Endothelial cell of umbilical vein (primary cell): ENCODE measurements around the gene ZNF714. TPM values are rescaled to one million over a fixed set of nuclear protein-coding genes. Genes with fewer than 3 reads are reported as not detected.

Experiments used
- BruUV-seq: library from RNA; stranded (reverse); fragments of 400-500 nt; replicated peaks from 2 replicates; lab custom pipeline; 2021; lab: Mats Ljungman, UMichigan
- CTCF ChIA-PET: fragments of 300-600, 350-600 bp; sonication (Branson Sonifier 250); formaldehyde crosslinking; loops from one replicate; lab custom pipeline; 2021; ENCODE audit warnings: antibody characterized with exemption, inconsistent platforms; lab: Charles Lee
- POLR2A ChIA-PET: fragments of 300-600, 350-600 bp; sonication (Branson Sonifier 250); formaldehyde crosslinking; loops from one replicate; lab custom pipeline; 2021; ENCODE audit warnings: antibody characterized with exemption, inconsistent platforms; lab: Charles Lee
- DNase-seq: peaks from one replicate; pipeline ENCODE4 v3.0.0-alpha.2; 2011; ENCODE audit warnings: low read depth, low spot score
- FAIRE-seq: peaks from 2 replicates; lab custom pipeline; 2011; peaks lifted over from hg19 to GRCh38; lab: Jason Lieb, UNC
- H2AFZ ChIP-seq: 2 replicates; pipeline ENCODE4 v1.6.0; 2012; ENCODE audit warnings: low read depth, low read length, control low read depth, inconsistent platforms
- H3K27ac ChIP-seq: 2 replicates; pipeline ENCODE4 v1.5.1; 2011; ENCODE audit warnings: low read depth, mild to moderate bottlenecking, control low read depth, low read length, moderate library complexity; ENCODE audit not compliant: insufficient read depth
- H3K27me3 ChIP-seq, 2 experiments: 2 replicates each; pipeline versions ENCODE4 v1.6.0 to v1.6.1; 2011; ENCODE audit warnings: low read length in 2 of 2, mixed read lengths in 1 of 2; ENCODE audit not compliant: control insufficient read depth in 2 of 2, insufficient read depth in 2 of 2
- H3K36me3 ChIP-seq, 2 experiments: 2 replicates in 1 of 2; 3 replicates in 1 of 2; pipeline ENCODE4 v1.5.1; 2011; ENCODE audit warnings: low read length in 2 of 2, mild to moderate bottlenecking in 1 of 2, moderate library complexity in 1 of 2; ENCODE audit not compliant: control insufficient read depth in 2 of 2, insufficient read depth in 2 of 2; ENCODE audit errors: extremely low read depth in 1 of 2
- H3K4me1 ChIP-seq: 3 replicates; pipeline ENCODE4 v1.5.1; 2011; ENCODE audit warnings: mild to moderate bottlenecking, low read length; ENCODE audit not compliant: control insufficient read depth, insufficient read depth; ENCODE audit errors: extremely low read depth
- H3K4me2 ChIP-seq: 2 replicates; pipeline ENCODE4 v1.6.1; 2011; ENCODE audit warnings: low read length, control low read depth, mixed read lengths; ENCODE audit not compliant: insufficient read depth
- H3K4me3 ChIP-seq, 3 experiments: fragments of 200-600 bp in 1 of 3; sonication (generic), shearing (Covaris generic) in 1 of 3; replicated peaks in 1 of 3; 2 replicates each; pipeline ENCODE4 v1.5.1; 2011 to 2016; ENCODE audit warnings: control low read depth in 3 of 3, low read length in 3 of 3, mild to moderate bottlenecking in 2 of 3, inconsistent platforms in 1 of 3, low read depth in 1 of 3, moderate library complexity in 1 of 3; ENCODE audit not compliant: insufficient read depth in 1 of 3
- H3K79me2 ChIP-seq: 2 replicates; pipeline ENCODE4 v1.6.0; 2012; ENCODE audit warnings: low read length, inconsistent platforms; ENCODE audit not compliant: control insufficient read depth, insufficient read depth
- H3K9ac ChIP-seq: replicated peaks from 2 replicates; pipeline ENCODE3; 2011; ENCODE audit warnings: low read length, control low read depth; ENCODE audit not compliant: insufficient read depth; ENCODE audit errors: extremely low read depth
- H3K9me1 ChIP-seq: replicated peaks from 3 replicates; pipeline ENCODE4 v1.6.0; 2011; ENCODE audit warnings: mild to moderate bottlenecking, low read length; ENCODE audit not compliant: control insufficient read depth, insufficient read depth; ENCODE audit errors: extremely low read depth
- H3K9me3 ChIP-seq: replicated peaks from 2 replicates; pipeline ENCODE4 v1.5.1; 2012; ENCODE audit warnings: low read length, inconsistent platforms; ENCODE audit not compliant: control insufficient read depth, insufficient read depth
- H4K20me1 ChIP-seq: replicated peaks from 2 replicates; pipeline ENCODE3; 2011; ENCODE audit warnings: mild to moderate bottlenecking, low read length; ENCODE audit not compliant: control insufficient read depth, insufficient read depth; ENCODE audit errors: extremely low read depth
- CTCF ChIP-seq, 2 donors: IDR thresholded peaks; 1 replicate in 1 of 2; 2 replicates in 1 of 2; pipeline ENCODE4 v1.5.1; 2011; ENCODE audit warnings: low read length in 2 of 2, mild to moderate bottlenecking in 2 of 2, moderate library complexity in 2 of 2, control low read depth in 1 of 2, inconsistent platforms in 1 of 2, low read depth in 1 of 2; ENCODE audit not compliant: insufficient read depth in 1 of 2; ENCODE audit errors: extremely low read depth in 1 of 2
- EZH2 ChIP-seq: IDR thresholded peaks from 2 replicates; pipeline ENCODE4 v1.6.1; 2012; ENCODE audit warnings: borderline replicate concordance, low read depth, mild to moderate bottlenecking, moderate library complexity, low read length, inconsistent platforms; ENCODE audit not compliant: severe bottlenecking
- GATA2 ChIP-seq: IDR thresholded peaks from 2 replicates; pipeline ENCODE4 v1.7.0; 2011; ENCODE audit warnings: low read depth, mild to moderate bottlenecking, moderate library complexity, mixed read lengths, low read length; ENCODE audit not compliant: insufficient read length, insufficient read depth
- JUN ChIP-seq: IDR thresholded peaks from 2 replicates; pipeline ENCODE4 v1.6.1; 2011; ENCODE audit warnings: borderline replicate concordance, low read depth; ENCODE audit not compliant: insufficient read length, insufficient read depth
- MAX ChIP-seq: IDR thresholded peaks from 2 replicates; pipeline ENCODE4 v1.6.1; 2011; ENCODE audit not compliant: insufficient read depth, insufficient read length
- MYC ChIP-seq: IDR thresholded peaks from one replicate; pipeline ENCODE4 v1.6.1; 2011; ENCODE audit warnings: mild to moderate bottlenecking, low read depth, low read length
- POLR2A ChIP-seq: IDR thresholded peaks from 2 replicates; pipeline ENCODE4 v1.6.1; 2012; ENCODE audit warnings: low read depth, mild to moderate bottlenecking, control low read depth, low read length
- POLR2AphosphoS5 ChIP-seq: IDR thresholded peaks from 2 replicates; pipeline ENCODE4 v1.6.1; 2012; ENCODE audit warnings: low read depth, mild to moderate bottlenecking, control low read depth, low read length, moderate library complexity; ENCODE audit not compliant: insufficient read depth
- dilution Hi-C: fragments of 300-500 bp; cut with MboI; formaldehyde crosslinking; loops from one replicate; pipeline ENCODE4 v1.15.0; 2019; ENCODE audit warnings: low sequenced_read_pairs; ENCODE audit not compliant: extremely low pct_ligation_motif_present
- intact Hi-C: fragments of 100-400 bp; cut with micrococcal nuclease; formaldehyde crosslinking; loops from one replicate; pipeline ENCODE4 v1.10.0; 2022
- polyA plus RNA-seq, 4 experiments: library from polyadenylated mRNA; depleted of rRNA in 3 of 4; stranded (reverse) in 3 of 4; unstranded in 1 of 4; fragments of >200 nt; gene quantifications; 2 replicates each; pipeline versions ENCODE4 v1.2.1 to v1.2.3, GENCODE V29; 2011 to 2012; ENCODE audit warnings: missing spikeins in 1 of 4
- total RNA-seq: library from RNA; stranded (reverse); gene quantifications from 2 replicates; pipeline ENCODE4 v1.2.3, GENCODE V29; 2021

ZNF714 gene
- total and polyA plus RNA-seq, 2 donors (not counting 3 experiments of a cell fraction or from before 2014, with no cell fraction given), result 3.4 to 15.0 TPM

- H3K9me1 ChIP-seq, result no peaks in the 10 kb centered on the region
- ChIA-PET CTCF (no interaction called here), POLR2A (no interaction called here)
- no peaks in the 10 kb centered on the region for H3K79me2 ChIP-seq
- intact Hi-C loops, result no loop called here
- no peak for TF ChIP-seq POLR2AphosphoS5
- no peak for TF ChIP-seq POLR2A
- no peak for TF ChIP-seq MAX
- no peak for TF ChIP-seq EZH2
- no peak for TF ChIP-seq MYC
- no peak for TF ChIP-seq CTCF (IDR thresholded peaks at IDR 0.05; ENCODE audit: extremely low read depth in 1 of 2, insufficient read depth in 1 of 2, low read depth in 1 of 2, low read length in 2 of 2)
- TF ChIP-seq GATA2, result no peak
- no peak for TF ChIP-seq JUN
- H3K27ac ChIP-seq, result no peak overlapping the region
- no peaks in the 10 kb centered on the region for H3K4me1 ChIP-seq
- no peaks in the 10 kb centered on the region for H3K27me3 ChIP-seq
- peaks cover 2% of the 10 kb centered on the region for H3K9me3 ChIP-seq
- dilution Hi-C loops, result no loop called here
- no peak overlapping the region for H3K9ac ChIP-seq
- H3K36me3 ChIP-seq, result peaks cover 0 to 6% of the 10 kb centered on the region in 2 experiments
- no peak overlapping the region for H2AFZ ChIP-seq
- BruUV-seq, result no TSS peak
- H3K4me3 ChIP-seq, result no peak overlapping the region
- no peaks in the 10 kb centered on the region for H4K20me1 ChIP-seq
- no peak overlapping the region for H3K4me2 ChIP-seq
- FAIRE-seq (no peak), DNase-seq (no peak)
These were observed 29.1 kb upstream of the ZNF714 start for GRCh38 chr19:21052902-21053301.
